Liver (tissue), 3 donors: ENCODE measurements around the gene GJB2.

ENCODE experiments used
- CTCF ChIP-seq: fragments of 150-350 bp; IDR thresholded peaks from 2 replicates; pipeline ENCODE4 v1.5.1; 2017; ENCODE audit warnings: improper control_type of control experiment, low read depth, low read length; ENCODE audit not compliant: missing input control
- EGR1 ChIP-seq, 2 donors: IDR thresholded peaks; 2 replicates each; pipeline ENCODE4 v1.6.1; 2016 to 2018; ENCODE audit warnings: antibody characterized with exemption in 2 of 2, low read depth in 2 of 2
- GABPA ChIP-seq, 2 donors: IDR thresholded peaks in 1 of 2; conservative IDR thresholded peaks in 1 of 2; 2 replicates each; pipeline ENCODE4 v1.6.1; 2016; ENCODE audit warnings: antibody characterized with exemption in 2 of 2, mild to moderate bottlenecking in 1 of 2, moderate library complexity in 1 of 2
- MAX ChIP-seq: IDR thresholded peaks from 2 replicates; pipeline ENCODE4 v1.6.1; 2016; ENCODE audit warnings: antibody characterized with exemption
- NR2F2 ChIP-seq: IDR thresholded peaks from 2 replicates; pipeline ENCODE4 v1.6.1; 2016; ENCODE audit warnings: antibody characterized with exemption
- RAD21 ChIP-seq, 2 donors: IDR thresholded peaks; 2 replicates each; pipeline ENCODE4 v1.6.1; 2016; ENCODE audit warnings: antibody characterized with exemption in 2 of 2, mild to moderate bottlenecking in 2 of 2
- REST ChIP-seq: IDR thresholded peaks from 2 replicates; pipeline ENCODE4 v1.6.1; 2016; ENCODE audit warnings: antibody characterized with exemption, mild to moderate bottlenecking
- SP1 ChIP-seq: IDR thresholded peaks from 2 replicates; pipeline ENCODE4 v1.6.1; 2018; ENCODE audit warnings: antibody characterized with exemption, mild to moderate bottlenecking
- donor health status: healthy.
- donor health status: healthy.

GRCh38 chr13:20195801-20196200 is 3.1 kb upstream of the GJB2 start:
- no peak for TF ChIP-seq CTCF
- no peak for TF ChIP-seq SP1
- TF ChIP-seq MAX, result no peak
- TF ChIP-seq RAD21 (IDR thresholded peaks at IDR 0.05), result no peak
- TF ChIP-seq NR2F2, result no peak
- TF ChIP-seq GABPA (IDR thresholded peaks at IDR 0.05 in 1 of 2, conservative IDR thresholded peaks at IDR 0.05 in 1 of 2), result no peak
- TF ChIP-seq REST, result no peak
- no peak for TF ChIP-seq EGR1 (IDR thresholded peaks at IDR 0.05; ENCODE audit: low read depth in 2 of 2)
